ENCODE measurements around the gene ADGRL1.

- TF ChIP-seq CTCF (conservative IDR thresholded peaks at IDR 0.05 in 1 of 2, IDR thresholded peaks at IDR 0.05 in 1 of 2; ENCODE audit: low read depth in 1 of 2, low read length in 2 of 2) (no peak), EZH2 (IDR thresholded peaks at IDR 0.05; ENCODE audit: low read length, missing control alignments) (no peak)
These were observed 83.0 kb downstream of the ADGRL1 start for GRCh38 chr19:14122924-14123323.
